CD4-positive, alpha-beta memory T cell (primary cell): Measurements from ENCODE around the gene AIG1. TPM values are rescaled to one million over a fixed set of nuclear protein-coding genes. Genes with fewer than 3 reads are reported as not detected.

Experiments
- CTCF ChIA-PET: fragments of 350-600 bp; sonication (Branson Sonifier 250); formaldehyde crosslinking; loops from one replicate; lab custom pipeline; 2021; ENCODE audit warnings: inconsistent platforms; ENCODE audit not compliant: partially characterized antibody; lab: Charles Lee
- POLR2A ChIA-PET: fragments of 350-600 bp; sonication (Branson Sonifier 250); formaldehyde crosslinking; loops from one replicate; lab custom pipeline; 2021; ENCODE audit not compliant: partially characterized antibody; lab: Charles Lee
- DNase-seq, 5 donors: peaks; one replicate each; pipeline versions ENCODE4 v3.0.0 to v3.0.0-alpha.2; 2020 to 2022; ENCODE audit warnings: mixed read lengths in 1 of 5
- H3K27ac ChIP-seq: one replicate; pipeline ENCODE4 v1.7.0; 2013; ENCODE audit warnings: low read depth, low read length
- H3K27me3 ChIP-seq: 2 replicates; pipeline ENCODE4 v1.7.0; 2013; ENCODE audit warnings: mild to moderate bottlenecking, low read length, moderate library complexity; ENCODE audit not compliant: insufficient read depth
- H3K36me3 ChIP-seq: 2 replicates; pipeline ENCODE4 v1.7.0; 2013; ENCODE audit warnings: mild to moderate bottlenecking, low read length, moderate library complexity; ENCODE audit not compliant: insufficient read depth
- H3K4me1 ChIP-seq: 2 replicates; pipeline ENCODE4 v1.7.0; 2013; ENCODE audit warnings: mild to moderate bottlenecking, low read length, moderate library complexity; ENCODE audit not compliant: insufficient read depth
- H3K4me3 ChIP-seq, 2 donors: one replicate each; pipeline ENCODE4 v1.7.0; 2013; ENCODE audit warnings: low read length in 2 of 2, mild to moderate bottlenecking in 1 of 2
- H3K9me3 ChIP-seq, 2 donors: one replicate each; pipeline ENCODE4 v1.7.0; 2013; ENCODE audit warnings: low read length in 2 of 2, control low read depth in 1 of 2; ENCODE audit not compliant: control insufficient read depth in 1 of 2
- H3K27ac Mint-ChIP-seq, 7 donors: one replicate each; pipeline ENCODE4 v1.8.0; 2020 to 2021; ENCODE audit warnings: mixed read lengths in 7 of 7, mild to moderate bottlenecking in 6 of 7, inconsistent platforms in 3 of 7, moderate library complexity in 3 of 7
- H3K27me3 Mint-ChIP-seq, 2 donors: one replicate each; pipeline ENCODE4 v1.8.0; 2020 to 2021; ENCODE audit warnings: mixed read lengths in 2 of 2
- H3K36me3 Mint-ChIP-seq, 2 donors: one replicate each; pipeline ENCODE4 v1.8.0; 2020 to 2021; ENCODE audit warnings: mixed read lengths in 2 of 2, inconsistent platforms in 1 of 2, mild to moderate bottlenecking in 1 of 2
- H3K4me1 Mint-ChIP-seq, 4 donors: one replicate each; pipeline ENCODE4 v1.8.0; 2020 to 2021; ENCODE audit warnings: mixed read lengths in 4 of 4, mild to moderate bottlenecking in 1 of 4
- H3K4me3 Mint-ChIP-seq, 8 donors: one replicate each; pipeline ENCODE4 v1.8.0; 2020 to 2021; ENCODE audit warnings: mixed read lengths in 8 of 8, mild to moderate bottlenecking in 7 of 8, moderate library complexity in 6 of 8, inconsistent platforms in 3 of 8
- H3K9me3 Mint-ChIP-seq, 8 donors: one replicate each; pipeline ENCODE4 v1.8.0; 2020 to 2021; ENCODE audit warnings: mixed read lengths in 8 of 8, mild to moderate bottlenecking in 5 of 8, inconsistent platforms in 3 of 8, moderate library complexity in 1 of 8
- intact Hi-C: fragments of 100-400 bp; cut with micrococcal nuclease; formaldehyde crosslinking; loops from one replicate; pipeline ENCODE4 v1.15.1; 2023
- polyA plus RNA-seq, 2 donors: library from polyadenylated mRNA; unstranded; fragments of 300-500 nt; fragmentation: Illumina TruSeq; gene quantifications; one replicate each; pipeline ENCODE4 v1.2.3, GENCODE V29; 2021
- total RNA-seq, 2 experiments: library from RNA; stranded (reverse); gene quantifications; one replicate each; pipeline ENCODE4 v1.2.3, GENCODE V29; 2021

The AIG1 gene
- total and polyA plus RNA-seq, 4 experiments from 2014 or later = 9.6 to 21.5 (median 15.3) TPM

- Histone ChIP-seq H3K4me1 (no peaks in the 10 kb centered on the region), H3K27me3 (no peaks in the 10 kb centered on the region), H3K27ac (no peak overlapping the region), H3K4me3 (no peak overlapping the region), H3K36me3 (no peaks in the 10 kb centered on the region), H3K9me3 (no peaks in the 10 kb centered on the region)
- no peak for DNase-seq
- no peak overlapping the region for H3K27ac Mint-ChIP-seq
- intact Hi-C loops = no loop called here
- H3K9me3 Mint-ChIP-seq = peaks cover 0 to 6% (median 0%) of the 10 kb centered on the region in 8 donors
- H3K27me3 Mint-ChIP-seq = peaks cover 0 to 3% of the 10 kb centered on the region in 2 donors
- no peaks in the 10 kb centered on the region for H3K36me3 Mint-ChIP-seq
- ChIA-PET POLR2A (no interaction called here), CTCF (no interaction called here)
- H3K4me3 Mint-ChIP-seq = no peak overlapping the region
- H3K4me1 Mint-ChIP-seq = no peaks in the 10 kb centered on the region
These were observed 301.5 kb downstream of the AIG1 start for GRCh38 chr6:143362192-143362558.

- no peaks in the 10 kb centered on the region for H3K27me3 Mint-ChIP-seq
- H3K4me1 ChIP-seq = no peaks in the 10 kb centered on the region
These were observed 302.6 kb downstream of the AIG1 start for GRCh38 chr6:143363299-143363698.

GRCh38 chr6:143368426-143368825, 307.7 kb downstream of the AIG1 start:
- no peaks in the 10 kb centered on the region for H3K9me3 Mint-ChIP-seq
- no peak overlapping the region for H3K27ac Mint-ChIP-seq
- no peaks in the 10 kb centered on the region for H3K36me3 Mint-ChIP-seq
- H3K9me3 ChIP-seq = no peaks in the 10 kb centered on the region
- POLR2A ChIA-PET = no interaction called here
- intact Hi-C loops = no loop called here
- CTCF ChIA-PET = no interaction called here
- H3K27ac ChIP-seq = no peak overlapping the region
- no peaks in the 10 kb centered on the region for H3K27me3 ChIP-seq
- no peaks in the 10 kb centered on the region for H3K4me1 ChIP-seq
- H3K4me3 ChIP-seq = no peak overlapping the region
- H3K36me3 ChIP-seq = no peaks in the 10 kb centered on the region
- no peak for DNase-seq
- H3K4me1 Mint-ChIP-seq = no peaks in the 10 kb centered on the region
- no peak overlapping the region for H3K4me3 Mint-ChIP-seq
- peaks cover 0 to 2% of the 10 kb centered on the region in 2 donors for H3K27me3 Mint-ChIP-seq

More at GRCh38 chr6:143363299-143363698, 302.6 kb downstream of the AIG1 start:
- H3K36me3 Mint-ChIP-seq = no peaks in the 10 kb centered on the region
- H3K9me3 Mint-ChIP-seq = peaks cover 0 to 6% (median 0%) of the 10 kb centered on the region in 8 donors
- Histone ChIP-seq H3K4me3 (no peak overlapping the region), H3K27ac (no peak overlapping the region), H3K27me3 (no peaks in the 10 kb centered on the region), H3K36me3 (no peaks in the 10 kb centered on the region), H3K9me3 (no peaks in the 10 kb centered on the region)
- H3K27ac Mint-ChIP-seq = peak overlapping the region in 1 of 7 donors; percentile 5
- DNase-seq = no peak
- ChIA-PET CTCF (no interaction called here), POLR2A (no interaction called here)
- intact Hi-C loops = no loop called here
- H3K4me1 Mint-ChIP-seq = no peaks in the 10 kb centered on the region
- H3K4me3 Mint-ChIP-seq = no peak overlapping the region

GRCh38 chr6:143369971-143370370, 309.3 kb downstream of the AIG1 start:
- Mint-ChIP-seq H3K27me3 (peaks cover 1 to 2% of the 10 kb centered on the region in 2 donors), H3K9me3 (no peaks in the 10 kb centered on the region), H3K36me3 (no peaks in the 10 kb centered on the region), H3K4me3 (no peak overlapping the region), H3K27ac (no peak overlapping the region), H3K4me1 (no peaks in the 10 kb centered on the region)
- POLR2A ChIA-PET = no interaction called here
- Histone ChIP-seq H3K27ac (no peak overlapping the region), H3K36me3 (no peaks in the 10 kb centered on the region), H3K9me3 (no peaks in the 10 kb centered on the region), H3K4me3 (no peak overlapping the region), H3K4me1 (no peaks in the 10 kb centered on the region), H3K27me3 (no peaks in the 10 kb centered on the region)
- CTCF ChIA-PET = no interaction called here
- DNase-seq = no peak
- intact Hi-C loops = no loop called here

GRCh38 chr6:143370812-143371370, 310.2 kb downstream of the AIG1 start:
- POLR2A ChIA-PET = no interaction called here
- no peak overlapping the region for H3K27ac ChIP-seq
- H3K9me3 ChIP-seq = no peaks in the 10 kb centered on the region
- intact Hi-C loops = no loop called here
- Mint-ChIP-seq H3K9me3 (no peaks in the 10 kb centered on the region), H3K4me1 (no peaks in the 10 kb centered on the region), H3K36me3 (no peaks in the 10 kb centered on the region), H3K27ac (no peak overlapping the region), H3K27me3 (peaks cover 1 to 2% of the 10 kb centered on the region in 2 donors), H3K4me3 (no peak overlapping the region)
- DNase-seq = no peak
- H3K4me3 ChIP-seq = no peak overlapping the region
- CTCF ChIA-PET = no interaction called here
- H3K36me3 ChIP-seq = no peaks in the 10 kb centered on the region
- H3K4me1 ChIP-seq = no peaks in the 10 kb centered on the region
- no peaks in the 10 kb centered on the region for H3K27me3 ChIP-seq

- peaks cover 2 to 5% of the 10 kb centered on the region in 2 donors for H3K27me3 Mint-ChIP-seq
These were observed 311.7 kb downstream of the AIG1 start for GRCh38 chr6:143372199-143372882.

GRCh38 chr6:143374014-143374413, 313.3 kb downstream of the AIG1 start:
- ChIA-PET POLR2A (no interaction called here), CTCF (no interaction called here)
- Histone ChIP-seq H3K9me3 (no peaks in the 10 kb centered on the region), H3K27ac (no peak overlapping the region), H3K27me3 (no peaks in the 10 kb centered on the region), H3K36me3 (no peaks in the 10 kb centered on the region), H3K4me3 (no peak overlapping the region), H3K4me1 (no peaks in the 10 kb centered on the region)
- H3K4me1 Mint-ChIP-seq = no peaks in the 10 kb centered on the region
- H3K4me3 Mint-ChIP-seq = no peak overlapping the region
- DNase-seq = no peak
- H3K36me3 Mint-ChIP-seq = no peaks in the 10 kb centered on the region
- H3K9me3 Mint-ChIP-seq = peaks cover 0 to 10% (median 3%) of the 10 kb centered on the region in 8 donors
- no peak overlapping the region for H3K27ac Mint-ChIP-seq
- H3K27me3 Mint-ChIP-seq = peaks cover 4 to 10% of the 10 kb centered on the region in 2 donors
- intact Hi-C loops = no loop called here

More at GRCh38 chr6:143372199-143372882, 311.7 kb downstream of the AIG1 start:
- intact Hi-C loops = no loop called here
- Mint-ChIP-seq H3K9me3 (peaks cover 0 to 4% (median under 1%) of the 10 kb centered on the region in 8 donors), H3K27ac (peak overlapping the region in 1 of 7 donors; percentile 19), H3K4me3 (no peak overlapping the region), H3K36me3 (no peaks in the 10 kb centered on the region), H3K4me1 (no peaks in the 10 kb centered on the region)
- ChIA-PET CTCF (no interaction called here), POLR2A (no interaction called here)
- Histone ChIP-seq H3K27me3 (no peaks in the 10 kb centered on the region), H3K4me3 (no peak overlapping the region), H3K9me3 (no peaks in the 10 kb centered on the region), H3K27ac (no peak overlapping the region), H3K4me1 (no peaks in the 10 kb centered on the region), H3K36me3 (no peaks in the 10 kb centered on the region)
- no peak for DNase-seq
